ENCODE data around the gene IQCF5. TPM values are rescaled to one million over a fixed set of nuclear protein-coding genes. Genes with fewer than 3 reads are reported as not detected.

The IQCF5 gene
- total RNA-seq: not detected

DNA sequence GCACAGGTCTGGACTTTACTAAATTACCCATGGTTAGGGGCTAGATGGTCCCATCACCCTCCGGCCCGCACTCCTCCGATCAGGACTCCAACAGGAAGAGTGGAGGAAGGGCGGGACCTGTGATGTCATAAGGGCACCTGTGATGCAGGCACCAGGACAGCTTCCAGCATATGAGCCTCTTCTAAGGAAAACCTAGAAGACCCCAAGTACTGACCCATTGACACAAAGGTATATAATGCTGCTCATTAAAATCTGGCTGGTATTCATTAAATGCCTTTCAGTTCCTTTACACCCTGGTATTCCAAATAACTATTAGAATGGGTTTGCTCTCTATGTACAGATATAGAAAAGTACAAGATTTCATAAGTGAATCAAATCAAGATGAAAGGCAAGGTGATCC, at the start of gene IQCF5:
IQCF5 (minus strand) TSS at position 101 of the 400 bp plus-strand sequence; CDS start at position 31, 70 bp downstream.

GRCh38 chr3:51860703-51861665, 14.4 kb downstream of the IQCF5 start, which contains the start of gene IQCF2:
Gene IQCF2, plus strand, starts transcription at chr3:51861615. Its CDS starts 52 bp downstream, at chr3:51861667.

Small RNAs within 50 kb of the gene (small RNA-seq; reads per million reads assigned to genes)
- 0.09 reads per million for gene RN7SL504P (ENCODE audit: low replicate concordance)

Other genes starting within 250 kb of the IQCF5 start
- 50.6 TPM for gene TEX264, start 204.3 kb downstream of the IQCF5 start, total RNA-seq
- gene GRM2, start 168.5 kb downstream of the IQCF5 start, total RNA-seq: 0.53 TPM
- not detected for gene IQCF6, start 96.4 kb downstream of the IQCF5 start, total RNA-seq
- gene IQCF2, start 14.0 kb downstream of the IQCF5 start, total RNA-seq: not detected
- not detected for gene IQCF1, start 27.8 kb upstream of the IQCF5 start, total RNA-seq
- 14.7 TPM for gene RRP9, start 66.3 kb upstream of the IQCF5 start, total RNA-seq
- gene PARP3, start 66.8 kb upstream of the IQCF5 start, total RNA-seq: 20.0 TPM
- gene GPR62, start 79.8 kb upstream of the IQCF5 start, total RNA-seq: 0.06 TPM
- gene PCBP4, start 91.9 kb upstream of the IQCF5 start, total RNA-seq: 46.2 TPM
- gene ABHD14B, start 98.4 kb upstream of the IQCF5 start, total RNA-seq: 54.7 TPM
- 17.0 TPM for gene ABHD14A, start 99.5 kb upstream of the IQCF5 start, total RNA-seq
- gene ACY1, start 107.9 kb upstream of the IQCF5 start, total RNA-seq: 47.4 TPM
- gene RPL29, start 120.3 kb upstream of the IQCF5 start, total RNA-seq: 787 TPM
- gene DUSP7, start 181.0 kb upstream of the IQCF5 start, total RNA-seq: 12.1 TPM

Measured in metanephros (tissue), 2 donors.